ENCODE measurements around the gene SPEN. TPM values are rescaled to one million over a fixed set of nuclear protein-coding genes. Genes with fewer than 3 reads are reported as not detected.
A peak's percentile ranks its signal among the peaks of the same experiment; 100 is the strongest.

The SPEN gene
- total RNA-seq, 1 experiment from 2014 or later = 70.3 TPM

DNA sequence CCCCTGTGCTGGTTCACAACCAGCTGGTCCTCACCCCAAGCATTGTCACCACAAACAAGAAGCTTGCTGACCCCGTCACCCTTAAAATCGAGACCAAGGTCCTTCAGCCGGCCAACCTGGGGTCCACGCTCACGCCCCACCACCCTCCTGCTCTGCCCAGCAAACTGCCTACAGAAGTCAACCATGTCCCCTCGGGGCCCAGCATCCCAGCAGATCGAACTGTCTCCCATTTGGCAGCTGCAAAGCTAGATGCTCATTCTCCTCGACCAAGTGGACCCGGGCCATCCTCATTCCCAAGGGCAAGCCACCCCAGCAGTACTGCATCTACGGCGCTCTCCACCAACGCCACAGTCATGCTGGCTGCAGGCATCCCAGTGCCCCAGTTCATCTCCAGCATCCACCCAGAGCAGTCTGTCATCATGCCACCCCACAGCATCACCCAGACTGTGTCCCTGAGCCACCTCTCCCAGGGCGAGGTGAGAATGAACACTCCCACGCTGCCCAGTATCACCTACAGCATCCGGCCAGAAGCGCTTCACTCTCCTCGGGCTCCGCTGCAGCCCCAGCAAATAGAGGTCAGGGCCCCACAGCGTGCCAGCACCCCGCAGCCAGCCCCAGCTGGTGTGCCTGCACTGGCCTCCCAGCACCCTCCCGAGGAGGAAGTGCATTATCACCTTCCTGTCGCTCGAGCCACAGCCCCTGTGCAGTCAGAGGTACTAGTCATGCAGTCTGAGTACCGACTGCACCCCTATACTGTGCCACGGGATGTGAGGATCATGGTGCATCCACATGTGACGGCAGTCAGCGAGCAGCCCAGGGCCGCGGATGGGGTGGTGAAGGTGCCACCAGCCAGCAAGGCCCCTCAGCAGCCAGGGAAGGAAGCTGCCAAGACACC, 87.8 kb downstream of the SPEN start:
- intact Hi-C loops (cut with micrococcal nuclease; ENCODE audit: unreplicated experiment) = no loop called here
- CTCF ChIA-PET = no interaction called here
- DNase-seq (ENCODE audit: low spot score) = no peak

DNA sequence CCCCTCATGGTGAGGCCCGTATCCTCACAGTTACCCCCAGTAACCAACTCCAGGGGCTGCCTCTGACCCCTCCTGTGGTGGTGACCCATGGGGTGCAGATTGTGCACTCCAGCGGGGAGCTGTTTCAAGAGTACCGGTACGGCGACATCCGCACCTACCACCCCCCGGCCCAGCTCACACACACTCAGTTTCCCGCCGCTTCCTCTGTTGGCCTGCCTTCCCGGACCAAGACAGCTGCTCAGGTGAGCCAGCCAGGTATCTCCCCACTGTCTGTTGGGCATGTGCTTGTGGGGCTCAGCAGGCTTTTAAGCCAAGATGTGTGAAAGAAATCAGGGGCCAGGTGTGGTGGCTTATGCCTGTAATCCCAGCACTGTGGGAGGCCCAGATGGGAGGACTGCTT, 88.5 kb downstream of the SPEN start:
- Histone ChIP-seq H3K4me1 (ENCODE audit: insufficient read depth, low read length, poor library complexity, severe bottlenecking) (no peaks in the 10 kb centered on the region), H3K4me3 (ENCODE audit: low read depth, low read length, poor library complexity, severe bottlenecking) (no peak overlapping the region), H3K9me3 (ENCODE audit: low read depth, low read length, poor library complexity, severe bottlenecking) (no peaks in the 10 kb centered on the region), H3K27ac (ENCODE audit: low read depth, low read length, poor library complexity, severe bottlenecking) (no peak overlapping the region), H3K27me3 (replicated peaks; ENCODE audit: insufficient read depth, low read depth, low read length, poor library complexity) (no peaks in the 10 kb centered on the region), H3K36me3 (ENCODE audit: insufficient read depth, low read length, poor library complexity, severe bottlenecking) (peaks cover 92% of the 10 kb centered on the region)
- ChIA-PET POLR2A (ENCODE audit: low non-redundant PET) (no interaction called here), CTCF (no interaction called here)
- no peak for TF ChIP-seq EZH2 (IDR thresholded peaks at IDR 0.05; ENCODE audit: borderline replicate concordance, low read depth, low read length, poor library complexity, severe bottlenecking)
- TF ChIP-seq, protein P1, sequence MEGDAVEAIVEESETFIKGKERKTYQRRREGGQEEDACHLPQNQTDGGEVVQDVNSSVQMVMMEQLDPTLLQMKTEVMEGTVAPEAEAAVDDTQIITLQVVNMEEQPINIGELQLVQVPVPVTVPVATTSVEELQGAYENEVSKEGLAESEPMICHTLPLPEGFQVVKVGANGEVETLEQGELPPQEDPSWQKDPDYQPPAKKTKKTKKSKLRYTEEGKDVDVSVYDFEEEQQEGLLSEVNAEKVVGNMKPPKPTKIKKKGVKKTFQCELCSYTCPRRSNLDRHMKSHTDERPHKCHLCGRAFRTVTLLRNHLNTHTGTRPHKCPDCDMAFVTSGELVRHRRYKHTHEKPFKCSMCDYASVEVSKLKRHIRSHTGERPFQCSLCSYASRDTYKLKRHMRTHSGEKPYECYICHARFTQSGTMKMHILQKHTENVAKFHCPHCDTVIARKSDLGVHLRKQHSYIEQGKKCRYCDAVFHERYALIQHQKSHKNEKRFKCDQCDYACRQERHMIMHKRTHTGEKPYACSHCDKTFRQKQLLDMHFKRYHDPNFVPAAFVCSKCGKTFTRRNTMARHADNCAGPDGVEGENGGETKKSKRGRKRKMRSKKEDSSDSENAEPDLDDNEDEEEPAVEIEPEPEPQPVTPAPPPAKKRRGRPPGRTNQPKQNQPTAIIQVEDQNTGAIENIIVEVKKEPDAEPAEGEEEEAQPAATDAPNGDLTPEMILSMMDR (conservative IDR thresholded peaks at IDR 0.05; ENCODE audit: low read depth, low read length) = no peak
- no peak for DNase-seq (ENCODE audit: low spot score)
- BruUV-seq (replicated peaks) = no TSS peak
- intact Hi-C loops (cut with micrococcal nuclease; ENCODE audit: unreplicated experiment) = no loop called here

More for the DNA sequence above, 87.8 kb downstream of the SPEN start:
- H3K36me3 ChIP-seq (ENCODE audit: insufficient read depth, low read length, poor library complexity, severe bottlenecking) = peaks cover 92% of the 10 kb centered on the region
- no peaks in the 10 kb centered on the region for H3K9me3 ChIP-seq (ENCODE audit: low read depth, low read length, poor library complexity, severe bottlenecking)
- POLR2A ChIA-PET (ENCODE audit: low non-redundant PET) = no interaction called here
- H3K27me3 ChIP-seq (replicated peaks; ENCODE audit: insufficient read depth, low read depth, low read length, poor library complexity) = no peaks in the 10 kb centered on the region
- no peaks in the 10 kb centered on the region for H3K4me1 ChIP-seq (ENCODE audit: insufficient read depth, low read length, poor library complexity, severe bottlenecking)
- no peak for TF ChIP-seq EZH2 (IDR thresholded peaks at IDR 0.05; ENCODE audit: borderline replicate concordance, low read depth, low read length, poor library complexity, severe bottlenecking)
- TF ChIP-seq, protein P1 (conservative IDR thresholded peaks at IDR 0.05; ENCODE audit: low read depth, low read length) = no peak
- no peak overlapping the region for H3K4me3 ChIP-seq (ENCODE audit: low read depth, low read length, poor library complexity, severe bottlenecking)
- BruUV-seq (replicated peaks) = no TSS peak
- no peak overlapping the region for H3K27ac ChIP-seq (ENCODE audit: low read depth, low read length, poor library complexity, severe bottlenecking)

DNA sequence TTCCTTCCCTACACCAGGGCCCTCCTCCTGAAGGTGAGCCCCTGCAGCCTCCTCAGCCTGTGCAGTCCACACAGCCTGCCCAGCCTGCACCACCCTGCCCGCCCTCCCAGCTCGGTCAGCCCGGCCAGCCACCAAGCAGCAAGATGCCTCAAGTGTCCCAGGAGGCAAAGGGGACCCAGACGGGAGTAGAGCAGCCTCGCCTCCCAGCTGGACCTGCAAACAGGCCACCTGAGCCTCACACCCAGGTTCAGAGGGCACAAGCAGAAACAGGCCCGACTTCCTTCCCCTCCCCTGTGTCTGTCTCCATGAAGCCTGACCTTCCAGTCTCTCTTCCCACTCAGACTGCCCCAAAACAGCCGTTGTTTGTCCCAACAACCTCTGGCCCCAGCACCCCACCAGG, 89.6 kb downstream of the SPEN start:
- no peaks in the 10 kb centered on the region for H3K4me1 ChIP-seq (ENCODE audit: insufficient read depth, low read length, poor library complexity, severe bottlenecking)
- H3K27ac ChIP-seq (ENCODE audit: low read depth, low read length, poor library complexity, severe bottlenecking) = peak overlapping the region; percentile 61
- H3K27me3 ChIP-seq (replicated peaks; ENCODE audit: insufficient read depth, low read depth, low read length, poor library complexity) = no peaks in the 10 kb centered on the region
- H3K36me3 ChIP-seq (ENCODE audit: insufficient read depth, low read length, poor library complexity, severe bottlenecking) = peaks cover 91% of the 10 kb centered on the region
- ChIA-PET CTCF (interaction anchor here (0.6 to 1.0 kb wide), 3 partner anchors 121 to 145 kb away, joined by 3 to 4 read pairs (median 3); no protein-coding TSS in a partner anchor), POLR2A (ENCODE audit: low non-redundant PET) (no interaction called here)
- no TSS peak for BruUV-seq (replicated peaks)
- no peak for DNase-seq (ENCODE audit: low spot score)
- TF ChIP-seq, protein P1 (conservative IDR thresholded peaks at IDR 0.05; ENCODE audit: low read depth, low read length) = no peak
- no peak for TF ChIP-seq EZH2 (IDR thresholded peaks at IDR 0.05; ENCODE audit: borderline replicate concordance, low read depth, low read length, poor library complexity, severe bottlenecking)
- no peaks in the 10 kb centered on the region for H3K9me3 ChIP-seq (ENCODE audit: low read depth, low read length, poor library complexity, severe bottlenecking)
- H3K4me3 ChIP-seq (ENCODE audit: low read depth, low read length, poor library complexity, severe bottlenecking) = no peak overlapping the region
- intact Hi-C loops (cut with micrococcal nuclease; ENCODE audit: unreplicated experiment) = no loop called here
